ENCODE measurements around the gene LBX2.

Gene LBX2

DNA sequence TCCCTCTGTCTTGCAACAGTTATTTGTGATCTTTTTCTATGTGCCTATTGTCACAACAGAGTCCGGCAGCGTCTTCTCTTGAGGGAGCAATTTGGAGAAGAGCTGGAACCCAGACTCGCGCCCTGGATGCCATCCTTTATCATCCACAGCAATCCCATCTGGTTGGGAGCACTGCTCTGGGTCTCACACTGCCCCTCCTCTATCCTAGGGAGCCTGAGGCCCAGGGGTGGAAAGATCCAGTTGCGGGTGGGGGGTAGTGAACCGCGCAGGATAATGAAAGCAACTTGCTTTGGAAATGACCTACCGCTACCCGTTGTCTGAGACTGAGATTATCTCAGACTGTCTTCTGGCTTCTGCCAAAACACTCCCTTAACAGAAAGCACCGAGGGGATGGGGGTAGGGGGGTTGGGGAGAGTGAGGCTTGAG, 40.5 kb downstream of the LBX2 start:
- H3K4me3 ChIP-seq (ENCODE audit: low read depth, low read length), result peak overlapping the region; percentile 89
- TF ChIP-seq, protein P1, sequence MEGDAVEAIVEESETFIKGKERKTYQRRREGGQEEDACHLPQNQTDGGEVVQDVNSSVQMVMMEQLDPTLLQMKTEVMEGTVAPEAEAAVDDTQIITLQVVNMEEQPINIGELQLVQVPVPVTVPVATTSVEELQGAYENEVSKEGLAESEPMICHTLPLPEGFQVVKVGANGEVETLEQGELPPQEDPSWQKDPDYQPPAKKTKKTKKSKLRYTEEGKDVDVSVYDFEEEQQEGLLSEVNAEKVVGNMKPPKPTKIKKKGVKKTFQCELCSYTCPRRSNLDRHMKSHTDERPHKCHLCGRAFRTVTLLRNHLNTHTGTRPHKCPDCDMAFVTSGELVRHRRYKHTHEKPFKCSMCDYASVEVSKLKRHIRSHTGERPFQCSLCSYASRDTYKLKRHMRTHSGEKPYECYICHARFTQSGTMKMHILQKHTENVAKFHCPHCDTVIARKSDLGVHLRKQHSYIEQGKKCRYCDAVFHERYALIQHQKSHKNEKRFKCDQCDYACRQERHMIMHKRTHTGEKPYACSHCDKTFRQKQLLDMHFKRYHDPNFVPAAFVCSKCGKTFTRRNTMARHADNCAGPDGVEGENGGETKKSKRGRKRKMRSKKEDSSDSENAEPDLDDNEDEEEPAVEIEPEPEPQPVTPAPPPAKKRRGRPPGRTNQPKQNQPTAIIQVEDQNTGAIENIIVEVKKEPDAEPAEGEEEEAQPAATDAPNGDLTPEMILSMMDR (IDR thresholded peaks at IDR 0.05; ENCODE audit: low read depth, low read length), result no peak
- in situ Hi-C loops (cut with HindIII; ENCODE audit: low sequenced_read_pairs), result no loop called here
- no peak for DNase-seq (ENCODE audit: low read depth, low spot score)

DNA sequence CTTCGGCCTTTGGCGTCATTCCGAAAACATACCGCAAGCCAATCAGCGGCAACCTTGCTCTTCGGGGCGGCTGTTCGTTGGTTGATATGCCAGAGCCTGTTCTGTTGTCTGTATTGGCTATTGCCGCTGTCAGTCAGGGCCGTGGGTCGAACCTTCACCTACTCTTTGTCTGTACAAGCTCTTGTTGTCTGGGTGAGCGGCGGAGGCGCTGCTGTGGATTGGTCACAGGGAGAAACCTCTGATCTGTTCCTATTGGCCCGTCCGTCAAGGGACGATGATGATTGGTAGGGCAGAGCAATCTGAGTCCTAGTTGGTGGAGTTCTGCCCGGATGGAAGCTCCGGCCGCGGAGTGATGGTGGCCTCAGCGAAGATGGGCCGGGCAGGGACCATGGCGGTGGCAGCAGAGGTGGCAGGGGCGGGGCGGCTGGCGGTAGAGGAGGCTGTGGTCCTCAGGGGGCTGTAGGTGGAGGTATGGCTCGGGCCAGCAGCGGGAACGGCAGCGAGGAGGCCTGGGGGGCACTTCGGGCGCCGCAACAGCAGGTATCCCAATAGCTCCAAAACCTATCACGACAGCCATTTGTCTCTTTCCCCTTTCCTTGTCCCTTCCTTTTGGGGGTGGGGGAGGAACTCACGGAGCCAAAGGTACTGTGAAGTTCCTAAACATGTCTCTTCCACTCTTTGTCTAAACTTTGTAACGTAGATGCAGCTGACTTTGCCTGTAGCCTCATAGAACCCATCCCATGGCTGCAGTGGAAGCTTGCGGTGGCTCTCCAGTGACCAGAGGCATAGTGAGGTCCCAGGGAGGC, 41.1 kb downstream of the LBX2 start, which contains the start of gene WBP1:
WBP1 (plus strand) TSS at position 307 of the 806 bp plus-strand sequence; CDS start at position 472, 165 bp downstream.
- peak within 1 kb of the TSS; percentile 89 for H3K4me3 ChIP-seq (ENCODE audit: low read depth, low read length)
- peak; percentile 100 for DNase-seq (ENCODE audit: low read depth, low spot score)
- in situ Hi-C loops (cut with HindIII; ENCODE audit: low sequenced_read_pairs), result no loop called here
- TF ChIP-seq, protein P1 (IDR thresholded peaks at IDR 0.05; ENCODE audit: low read depth, low read length), result no peak

DNA sequence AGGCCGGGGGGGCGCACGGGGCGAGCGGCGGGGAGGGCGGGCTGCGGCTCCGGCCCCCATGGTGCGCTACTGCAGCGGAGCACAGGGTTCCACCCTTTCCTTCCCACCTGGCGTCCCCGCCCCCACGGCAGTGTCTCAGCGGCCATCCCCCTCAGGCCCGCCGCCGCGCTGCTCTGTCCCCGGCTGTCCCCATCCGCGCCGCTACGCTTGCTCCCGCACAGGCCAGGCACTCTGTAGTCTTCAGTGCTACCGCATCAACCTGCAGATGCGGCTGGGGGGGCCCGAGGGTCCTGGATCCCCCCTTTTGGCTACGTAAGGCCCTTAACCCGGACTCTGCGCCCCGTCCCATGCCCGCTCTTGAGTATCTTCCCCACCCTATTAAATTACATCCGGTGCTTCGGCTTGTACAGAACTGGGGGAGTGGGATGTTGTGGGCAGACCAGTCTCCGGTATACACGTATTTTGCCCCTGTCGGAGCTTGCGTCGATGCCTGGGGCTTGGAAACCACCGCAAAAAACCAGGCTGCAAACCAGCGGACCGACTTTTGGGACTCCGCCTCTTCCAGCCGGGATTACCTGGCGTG, 41.8 kb downstream of the LBX2 start:
- peak overlapping the region; percentile 53 for H3K4me3 ChIP-seq (ENCODE audit: low read depth, low read length)
- in situ Hi-C loops (cut with HindIII; ENCODE audit: low sequenced_read_pairs), result no loop called here
- TF ChIP-seq, protein P1 (IDR thresholded peaks at IDR 0.05; ENCODE audit: low read depth, low read length), result no peak
- DNase-seq (ENCODE audit: low read depth, low spot score), result no peak

DNA sequence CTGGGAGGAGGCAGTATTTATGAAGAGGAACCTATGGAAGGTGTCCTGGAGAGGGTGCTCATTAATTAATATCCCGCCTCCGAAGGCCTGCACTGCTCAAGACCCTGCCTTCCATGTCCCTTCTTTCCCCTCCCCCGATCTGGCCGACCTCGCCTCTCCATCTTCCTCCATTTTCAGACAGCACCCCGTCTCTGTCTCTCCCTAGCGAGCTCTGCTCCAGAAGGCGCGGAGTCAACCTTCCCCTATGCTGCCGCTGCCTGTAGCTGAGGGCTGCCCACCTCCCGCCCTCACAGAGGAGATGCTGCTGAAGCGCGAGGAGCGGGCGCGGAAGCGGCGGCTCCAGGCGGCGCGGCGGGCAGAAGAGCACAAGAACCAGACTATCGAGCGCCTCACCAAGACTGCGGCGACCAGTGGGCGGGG, 42.3 kb downstream of the LBX2 start:
- H3K4me3 ChIP-seq (ENCODE audit: low read depth, low read length), result peak overlapping the region; percentile 53
- TF ChIP-seq, protein P1 (IDR thresholded peaks at IDR 0.05; ENCODE audit: low read depth, low read length), result no peak
- peak; percentile 41 for DNase-seq (ENCODE audit: low read depth, low spot score)
- in situ Hi-C loops (cut with HindIII; ENCODE audit: low sequenced_read_pairs), result no loop called here

DNA sequence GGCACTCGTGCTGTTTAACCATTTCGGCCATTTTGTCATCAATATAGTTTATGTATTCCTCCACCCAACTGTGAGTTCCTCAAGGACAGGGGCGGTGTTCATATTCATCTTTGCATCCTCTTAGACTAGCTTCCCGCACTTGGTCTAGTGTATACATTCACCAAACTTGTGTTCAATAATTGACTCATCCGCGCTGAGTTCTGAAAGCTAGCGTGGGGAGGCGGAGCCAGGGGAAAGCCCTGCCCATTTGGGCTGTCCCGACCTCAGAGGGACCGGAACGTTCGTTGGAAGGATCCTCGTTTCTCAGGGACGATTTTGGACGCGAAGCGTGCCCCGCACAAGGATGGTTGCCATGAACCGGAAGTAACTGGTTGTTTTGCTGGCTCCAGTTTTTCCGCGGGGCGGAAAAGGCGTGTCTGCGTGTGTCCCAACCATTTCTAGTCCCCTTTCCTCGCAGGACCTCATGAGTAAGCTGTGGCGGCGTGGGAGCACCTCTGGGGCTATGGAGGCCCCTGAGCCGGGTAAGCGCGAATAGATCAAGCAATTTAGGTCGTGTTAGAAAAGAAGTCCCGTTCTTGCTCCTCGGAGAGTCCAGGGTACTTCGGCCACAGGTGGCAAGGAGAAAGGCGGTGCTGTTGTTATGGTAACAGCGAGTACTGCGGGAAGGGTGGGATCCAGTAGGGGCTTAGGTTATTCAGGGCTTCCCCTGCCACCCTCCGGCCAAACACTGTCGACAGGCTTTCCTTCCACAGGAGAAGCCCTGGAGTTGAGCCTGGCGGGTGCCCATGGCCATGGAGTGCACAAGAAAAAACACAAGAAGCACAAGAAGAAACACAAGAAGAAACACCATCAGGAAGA, 44.5 kb downstream of the LBX2 start, which contains the start of gene INO80B:
INO80B (plus strand) TSS at position 434 of the 858 bp plus-strand sequence; CDS start at position 464, 30 bp downstream.
- DNase-seq (ENCODE audit: low read depth, low spot score), result peak; percentile 98
- peak within 1 kb of the TSS; percentile 85 for H3K4me3 ChIP-seq (ENCODE audit: low read depth, low read length)
- in situ Hi-C loops (cut with HindIII; ENCODE audit: low sequenced_read_pairs), result no loop called here
- TF ChIP-seq, protein P1 (IDR thresholded peaks at IDR 0.05; ENCODE audit: low read depth, low read length), result no peak

DNA sequence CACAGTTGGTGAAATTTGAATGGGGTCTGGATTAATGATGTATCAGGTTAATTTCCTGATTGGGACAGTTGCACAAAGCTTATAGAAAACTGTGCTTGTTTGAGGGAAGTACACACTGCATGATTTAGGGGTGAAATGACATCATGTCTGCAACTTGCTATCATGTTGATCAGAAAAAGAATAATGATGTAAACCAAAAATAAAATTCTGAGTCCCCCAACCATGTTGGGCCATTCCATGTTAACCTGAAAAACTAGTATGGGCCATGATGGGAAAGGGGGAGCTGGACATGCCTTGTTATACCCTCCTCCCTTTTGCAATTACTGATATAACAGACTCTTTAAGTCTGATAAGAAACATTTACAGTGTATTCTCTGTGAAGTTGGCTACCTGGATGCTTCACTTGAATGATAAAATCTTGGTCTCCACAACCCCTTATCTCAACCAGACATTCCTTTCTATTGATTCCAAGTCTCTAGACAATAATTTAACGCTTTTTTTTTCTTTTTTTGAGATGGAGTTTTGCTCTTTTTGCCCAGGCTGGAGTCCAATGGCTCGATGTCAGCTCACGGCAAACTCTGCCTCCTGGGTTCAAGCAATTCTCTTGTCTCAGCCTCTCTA, 48.7 kb downstream of the LBX2 start:
- H3K4me3 ChIP-seq (ENCODE audit: low read depth, low read length), result no peak overlapping the region
- DNase-seq (ENCODE audit: low read depth, low spot score), result no peak
- in situ Hi-C loops (cut with HindIII; ENCODE audit: low sequenced_read_pairs), result no loop called here
- TF ChIP-seq, protein P1 (IDR thresholded peaks at IDR 0.05; ENCODE audit: low read depth, low read length), result no peak

Measured in astrocyte of the spinal cord (primary cell).